Thoracic aorta (tissue), 2 donors: ENCODE results near the gene TM4SF20. TPM values are rescaled to one million over a fixed set of nuclear protein-coding genes. Genes with fewer than 3 reads are reported as not detected.

Experiments used
- ATAC-seq: fragments of 150-250 bp; one replicate; pipeline ENCODE4 v1.8.0; 2017; ENCODE audit warnings: low read depth; ENCODE audit not compliant: insufficient number of reproducible peaks, low FRiP score
- DNase-seq: peaks from one replicate; pipeline ENCODE4 v3.0.0-alpha.2; 2020; ENCODE audit warnings: low spot score
- H3K27ac ChIP-seq, 2 donors: fragments of 200-600 bp; sonication (generic); 1 replicate in 1 of 2; 2 replicates in 1 of 2; pipeline ENCODE4 v1.5.1; 2016; ENCODE audit warnings: mild to moderate bottlenecking in 2 of 2, moderate library complexity in 2 of 2
- H3K27me3 ChIP-seq: fragments of 200-600 bp; sonication (generic); replicated peaks from 2 replicates; pipeline ENCODE4 v1.6.0; 2016; ENCODE audit warnings: mild to moderate bottlenecking; ENCODE audit not compliant: insufficient read depth
- H3K36me3 ChIP-seq: fragments of 200-600 bp; sonication (generic); one replicate; pipeline ENCODE4 v1.5.1; 2016
- H3K4me1 ChIP-seq, 2 donors: fragments of 200-600 bp; sonication (generic); 1 replicate in 1 of 2; 2 replicates in 1 of 2; pipeline versions ENCODE4 v1.5.1 to v1.6.0; 2016; ENCODE audit warnings: low read depth in 2 of 2, mild to moderate bottlenecking in 1 of 2; ENCODE audit not compliant: control insufficient read depth in 1 of 2
- H3K4me3 ChIP-seq: fragments of 200-600 bp; sonication (generic); 2 replicates; pipeline ENCODE4 v1.5.1; 2016; ENCODE audit warnings: mild to moderate bottlenecking
- H3K9me3 ChIP-seq: fragments of 200-600 bp; sonication (generic); 2 replicates; pipeline ENCODE4 v1.5.1; 2016
- total RNA-seq, 2 donors: library from RNA; depleted of rRNA; stranded (reverse); fragments of >200 nt; gene quantifications; one replicate each; pipeline versions ENCODE4 v1.1.0 to v1.2.3, GENCODE V29; 2016
- TF ChIP-seq, protein P1 (sequence below): fragments of 200-600 bp; sonication (generic); IDR thresholded peaks from one replicate; pipeline ENCODE4 v1.5.1; 2019; ENCODE audit warnings: antibody characterized with exemption

TM4SF20 gene
- total RNA-seq, 2 donors from 2014 or later: not detected

DNA sequence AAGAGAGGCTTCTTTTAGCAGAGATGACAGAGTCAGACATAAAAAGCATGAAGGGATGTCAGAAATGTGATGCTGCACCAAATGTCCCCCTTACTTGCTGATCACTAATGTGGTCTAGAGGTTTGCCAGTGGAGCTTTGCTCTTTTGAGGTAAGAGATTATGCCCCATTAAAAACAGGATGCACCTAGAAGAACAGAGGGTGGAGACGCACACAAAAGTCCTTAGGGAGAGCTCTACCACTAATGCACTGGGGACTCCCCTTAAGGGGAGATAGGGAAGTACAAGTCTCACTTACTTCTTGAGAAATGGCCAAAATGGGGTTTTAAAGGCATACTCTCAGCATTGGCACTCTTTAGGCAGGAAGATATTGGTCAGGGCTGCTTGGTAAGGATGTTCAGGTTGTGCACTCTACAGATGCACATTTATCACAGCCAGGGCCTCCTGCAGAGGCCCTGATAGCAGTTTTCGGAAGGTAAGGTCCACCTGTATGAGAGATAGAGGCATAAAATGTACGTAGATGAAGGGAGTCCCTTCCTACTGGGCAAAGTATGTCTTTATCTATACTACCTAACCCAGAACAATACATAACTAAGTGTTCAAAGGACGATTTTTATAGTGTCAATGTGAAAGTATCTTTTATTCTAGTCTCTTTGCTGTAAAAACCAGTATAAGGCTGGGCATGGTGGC, 25.6 kb upstream of the TM4SF20 start:
- Histone ChIP-seq H3K4me3 (no peak overlapping the region), H3K36me3 (no peaks in the 10 kb centered on the region), H3K9me3 (no peaks in the 10 kb centered on the region), H3K27ac (no peak overlapping the region), H3K27me3 (no peaks in the 10 kb centered on the region), H3K4me1 (peaks cover 4 to 12% of the 10 kb centered on the region in 2 donors)
- TF ChIP-seq, protein P1, sequence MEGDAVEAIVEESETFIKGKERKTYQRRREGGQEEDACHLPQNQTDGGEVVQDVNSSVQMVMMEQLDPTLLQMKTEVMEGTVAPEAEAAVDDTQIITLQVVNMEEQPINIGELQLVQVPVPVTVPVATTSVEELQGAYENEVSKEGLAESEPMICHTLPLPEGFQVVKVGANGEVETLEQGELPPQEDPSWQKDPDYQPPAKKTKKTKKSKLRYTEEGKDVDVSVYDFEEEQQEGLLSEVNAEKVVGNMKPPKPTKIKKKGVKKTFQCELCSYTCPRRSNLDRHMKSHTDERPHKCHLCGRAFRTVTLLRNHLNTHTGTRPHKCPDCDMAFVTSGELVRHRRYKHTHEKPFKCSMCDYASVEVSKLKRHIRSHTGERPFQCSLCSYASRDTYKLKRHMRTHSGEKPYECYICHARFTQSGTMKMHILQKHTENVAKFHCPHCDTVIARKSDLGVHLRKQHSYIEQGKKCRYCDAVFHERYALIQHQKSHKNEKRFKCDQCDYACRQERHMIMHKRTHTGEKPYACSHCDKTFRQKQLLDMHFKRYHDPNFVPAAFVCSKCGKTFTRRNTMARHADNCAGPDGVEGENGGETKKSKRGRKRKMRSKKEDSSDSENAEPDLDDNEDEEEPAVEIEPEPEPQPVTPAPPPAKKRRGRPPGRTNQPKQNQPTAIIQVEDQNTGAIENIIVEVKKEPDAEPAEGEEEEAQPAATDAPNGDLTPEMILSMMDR: no peak
- no peak for ATAC-seq
- no peak for DNase-seq

DNA sequence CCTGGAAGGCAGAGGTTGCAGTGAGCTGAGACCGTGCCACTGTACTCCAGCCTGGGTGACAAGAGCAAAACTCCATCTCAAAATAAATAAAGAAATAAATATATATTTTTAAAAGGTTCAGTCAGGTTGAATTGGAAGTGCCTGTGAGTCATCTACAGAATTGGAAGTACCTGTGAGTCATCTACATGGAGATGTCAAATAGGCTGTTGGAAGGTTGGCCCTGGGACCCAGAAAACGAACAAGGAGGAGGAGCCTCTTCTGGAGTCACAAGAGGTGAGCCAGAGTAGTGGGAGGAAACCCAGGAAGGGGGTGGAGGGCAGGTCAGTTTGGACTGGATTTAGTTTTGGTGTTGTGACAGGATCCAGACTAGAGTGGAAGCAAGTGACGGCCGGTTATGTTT, 23.9 kb upstream of the TM4SF20 start:
- DNase-seq: no peak
- Histone ChIP-seq H3K27me3 (no peaks in the 10 kb centered on the region), H3K27ac (no peak overlapping the region), H3K4me1 (peaks cover 4 to 12% of the 10 kb centered on the region in 2 donors), H3K4me3 (no peak overlapping the region), H3K9me3 (no peaks in the 10 kb centered on the region), H3K36me3 (no peaks in the 10 kb centered on the region)
- no peak for ATAC-seq
- TF ChIP-seq, protein P1: no peak

DNA sequence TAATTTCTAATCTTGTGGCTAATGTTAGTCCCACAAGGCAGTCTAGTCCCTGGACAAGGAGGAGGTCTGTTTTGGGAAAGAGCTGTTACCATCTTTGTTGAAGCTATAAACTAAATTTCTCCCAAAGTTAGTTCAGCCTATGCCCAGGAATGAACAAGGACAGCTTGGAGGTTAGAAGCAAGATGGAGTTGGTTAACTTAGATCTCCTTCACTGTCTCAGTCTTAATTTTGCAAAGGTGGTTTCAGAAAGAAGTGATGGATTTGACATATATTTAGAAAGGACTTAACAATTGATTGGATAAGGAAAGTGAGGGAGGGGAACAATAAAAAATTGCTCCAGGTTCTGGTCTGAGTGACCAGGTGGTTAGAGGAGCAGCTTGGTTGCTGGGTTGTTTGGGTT, 23.2 kb upstream of the TM4SF20 start:
- peaks cover 4 to 11% of the 10 kb centered on the region in 2 donors for H3K4me1 ChIP-seq
- no peak for DNase-seq
- no peaks in the 10 kb centered on the region for H3K27me3 ChIP-seq
- ATAC-seq: no peak
- TF ChIP-seq, protein P1: no peak
- H3K36me3 ChIP-seq: no peaks in the 10 kb centered on the region
- H3K9me3 ChIP-seq: no peaks in the 10 kb centered on the region
- H3K4me3 ChIP-seq: no peak overlapping the region
- H3K27ac ChIP-seq: no peak overlapping the region

DNA sequence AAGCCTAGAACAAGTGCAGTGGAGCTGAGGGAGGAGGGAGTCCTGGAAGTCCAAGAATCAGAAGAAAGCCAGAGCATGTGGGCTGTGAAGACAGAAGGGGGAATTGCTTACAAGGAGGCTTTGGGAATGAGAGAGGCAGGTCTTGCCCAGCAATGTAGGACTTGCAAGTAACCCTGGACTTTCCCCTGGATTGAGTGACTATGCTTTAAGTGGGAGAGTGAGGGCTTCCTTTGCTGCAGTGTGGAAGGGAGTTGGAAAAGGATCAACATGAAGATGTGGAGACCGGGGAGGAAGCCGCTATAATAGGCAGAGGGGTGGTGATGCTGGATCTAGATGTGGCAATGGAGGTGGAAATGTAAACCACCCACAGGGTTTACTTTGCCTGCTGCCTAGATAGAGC, 22.4 kb upstream of the TM4SF20 start:
- peaks cover 0 to 4% of the 10 kb centered on the region in 2 donors for H3K4me1 ChIP-seq
- no peak for DNase-seq
- TF ChIP-seq, protein P1: no peak
- no peak for ATAC-seq
- H3K27ac ChIP-seq: no peak overlapping the region
- H3K4me3 ChIP-seq: no peak overlapping the region
- no peaks in the 10 kb centered on the region for H3K27me3 ChIP-seq
- H3K36me3 ChIP-seq: no peaks in the 10 kb centered on the region
- no peaks in the 10 kb centered on the region for H3K9me3 ChIP-seq

DNA sequence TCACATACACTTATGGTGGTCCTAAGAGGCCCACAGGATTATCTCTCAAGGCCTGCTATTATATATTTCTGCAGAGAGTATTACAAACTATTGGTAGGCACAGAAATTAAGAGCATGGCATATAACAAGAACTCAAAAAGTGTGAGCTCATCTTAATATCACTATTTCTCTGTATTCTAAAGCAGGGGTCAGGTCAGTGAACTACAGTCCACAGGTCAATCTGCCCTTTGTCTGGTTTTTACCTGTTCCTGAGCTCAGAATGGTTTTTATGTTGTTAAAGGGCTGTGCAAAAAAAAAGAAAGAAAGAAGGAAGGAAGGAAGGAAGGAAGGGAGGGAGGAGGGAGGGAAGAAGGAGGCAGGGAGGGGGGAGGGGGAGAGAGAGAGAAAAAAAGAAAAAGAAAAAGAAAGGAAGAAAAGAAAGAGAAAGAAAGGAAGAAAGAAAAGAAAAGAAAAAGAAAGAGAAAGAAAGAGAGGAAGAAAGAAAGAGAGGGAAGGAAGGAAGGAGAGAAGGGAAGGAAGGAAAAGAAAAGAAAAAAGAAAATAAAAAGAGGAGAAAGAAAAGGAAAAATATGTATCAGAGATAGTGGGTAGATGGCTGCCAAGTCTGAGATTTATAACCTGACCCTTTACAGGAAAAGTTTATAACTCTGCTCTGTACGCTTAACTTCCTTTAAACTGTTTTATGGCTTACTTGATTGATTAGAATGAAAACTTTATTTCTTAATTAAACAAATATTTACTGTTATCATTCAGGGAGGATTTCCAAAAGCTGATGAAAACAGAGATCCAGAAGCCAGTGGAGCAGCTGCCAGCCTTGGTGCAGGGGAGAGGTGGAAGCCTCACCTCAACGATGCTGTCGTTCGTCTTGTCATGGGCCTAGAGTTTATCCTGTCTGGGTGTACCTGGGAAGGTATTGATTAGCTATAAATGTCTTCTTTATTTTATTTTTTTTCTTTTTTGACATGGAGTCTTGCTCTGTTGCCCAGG, 19.9 kb upstream of the TM4SF20 start:
- H3K36me3 ChIP-seq: no peaks in the 10 kb centered on the region
- no peak for DNase-seq
- H3K4me3 ChIP-seq: no peak overlapping the region
- TF ChIP-seq, protein P1: no peak
- no peaks in the 10 kb centered on the region for H3K9me3 ChIP-seq
- no peaks in the 10 kb centered on the region for H3K4me1 ChIP-seq
- no peak overlapping the region for H3K27ac ChIP-seq
- ATAC-seq: no peak
- H3K27me3 ChIP-seq: no peaks in the 10 kb centered on the region
